Measurements from ENCODE around the gene ZNF280C.

The ZNF280C gene

DNA sequence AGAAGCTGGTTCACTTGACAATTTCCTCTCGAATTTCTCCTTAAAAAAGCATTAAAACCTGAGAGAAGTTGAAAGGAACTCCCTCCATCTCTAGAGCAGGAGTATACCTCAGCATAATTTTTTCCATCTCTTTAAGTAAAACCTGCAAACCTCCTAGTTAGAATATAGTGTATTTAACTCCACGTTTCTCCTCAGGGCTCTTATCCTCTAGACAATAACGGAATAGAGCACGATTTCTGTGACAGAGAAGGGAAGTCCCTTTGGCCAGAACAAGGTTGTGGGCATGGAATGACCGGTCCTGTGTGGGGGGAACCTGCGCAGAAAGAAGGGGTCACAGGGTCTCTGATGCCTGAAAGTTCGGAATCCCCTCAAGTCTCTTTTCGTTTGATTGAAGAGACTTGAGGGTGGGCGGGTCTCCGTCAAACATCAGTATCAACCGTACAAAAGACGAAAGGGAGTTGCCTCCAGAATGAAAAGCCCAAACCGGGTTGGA lies 697 bp downstream of the ZNF280C start:
- H3K27ac ChIP-seq: peak overlapping the region; percentile 81
- TF ChIP-seq ZFX (IDR thresholded peaks at IDR 0.05): no peak
- TF ChIP-seq, protein P1, sequence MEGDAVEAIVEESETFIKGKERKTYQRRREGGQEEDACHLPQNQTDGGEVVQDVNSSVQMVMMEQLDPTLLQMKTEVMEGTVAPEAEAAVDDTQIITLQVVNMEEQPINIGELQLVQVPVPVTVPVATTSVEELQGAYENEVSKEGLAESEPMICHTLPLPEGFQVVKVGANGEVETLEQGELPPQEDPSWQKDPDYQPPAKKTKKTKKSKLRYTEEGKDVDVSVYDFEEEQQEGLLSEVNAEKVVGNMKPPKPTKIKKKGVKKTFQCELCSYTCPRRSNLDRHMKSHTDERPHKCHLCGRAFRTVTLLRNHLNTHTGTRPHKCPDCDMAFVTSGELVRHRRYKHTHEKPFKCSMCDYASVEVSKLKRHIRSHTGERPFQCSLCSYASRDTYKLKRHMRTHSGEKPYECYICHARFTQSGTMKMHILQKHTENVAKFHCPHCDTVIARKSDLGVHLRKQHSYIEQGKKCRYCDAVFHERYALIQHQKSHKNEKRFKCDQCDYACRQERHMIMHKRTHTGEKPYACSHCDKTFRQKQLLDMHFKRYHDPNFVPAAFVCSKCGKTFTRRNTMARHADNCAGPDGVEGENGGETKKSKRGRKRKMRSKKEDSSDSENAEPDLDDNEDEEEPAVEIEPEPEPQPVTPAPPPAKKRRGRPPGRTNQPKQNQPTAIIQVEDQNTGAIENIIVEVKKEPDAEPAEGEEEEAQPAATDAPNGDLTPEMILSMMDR (conservative IDR thresholded peaks at IDR 0.05): no peak

DNA sequence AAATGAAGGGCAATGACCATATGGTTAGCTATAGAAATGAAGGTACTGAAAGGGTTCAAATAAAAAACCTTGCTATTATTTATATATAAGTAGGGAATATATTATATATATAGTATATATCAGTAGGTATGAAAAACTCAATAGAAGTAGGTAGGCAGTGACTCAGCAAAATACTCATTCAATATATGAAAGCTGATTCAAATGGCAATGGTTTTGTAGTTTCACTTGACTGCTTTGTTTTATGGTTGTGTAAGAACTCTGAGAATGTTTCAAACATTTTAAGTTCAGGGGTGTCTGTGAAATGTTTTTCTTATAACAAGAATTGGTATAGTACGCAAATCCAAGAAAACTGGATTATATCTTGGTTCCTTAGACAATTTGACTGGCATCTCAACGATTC lies 4.1 kb downstream of the ZNF280C start:
- no peak for TF ChIP-seq ZFX (IDR thresholded peaks at IDR 0.05)
- TF ChIP-seq, protein P1 (conservative IDR thresholded peaks at IDR 0.05): no peak
- H3K27ac ChIP-seq: no peak overlapping the region

DNA sequence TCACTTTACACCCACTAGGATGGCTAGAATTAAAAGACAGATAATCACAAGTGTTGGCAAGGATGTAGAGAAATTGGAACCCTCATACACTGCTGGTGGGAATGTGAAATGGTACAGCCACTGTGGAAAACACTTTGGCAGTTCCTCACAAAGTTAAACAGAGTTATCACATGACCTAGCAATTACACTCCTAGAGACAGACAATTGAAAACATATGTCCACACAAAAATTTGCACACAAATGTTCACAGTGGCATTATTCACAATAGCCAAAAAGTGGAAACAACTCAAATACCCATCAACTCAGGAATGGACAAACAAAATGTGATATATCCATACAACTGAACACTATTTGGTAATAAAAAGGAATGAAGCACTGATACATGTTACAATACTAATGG lies 5.7 kb downstream of the ZNF280C start:
- TF ChIP-seq ZFX (IDR thresholded peaks at IDR 0.05): no peak
- TF ChIP-seq, protein P1 (conservative IDR thresholded peaks at IDR 0.05): no peak
- no peak overlapping the region for H3K27ac ChIP-seq

DNA sequence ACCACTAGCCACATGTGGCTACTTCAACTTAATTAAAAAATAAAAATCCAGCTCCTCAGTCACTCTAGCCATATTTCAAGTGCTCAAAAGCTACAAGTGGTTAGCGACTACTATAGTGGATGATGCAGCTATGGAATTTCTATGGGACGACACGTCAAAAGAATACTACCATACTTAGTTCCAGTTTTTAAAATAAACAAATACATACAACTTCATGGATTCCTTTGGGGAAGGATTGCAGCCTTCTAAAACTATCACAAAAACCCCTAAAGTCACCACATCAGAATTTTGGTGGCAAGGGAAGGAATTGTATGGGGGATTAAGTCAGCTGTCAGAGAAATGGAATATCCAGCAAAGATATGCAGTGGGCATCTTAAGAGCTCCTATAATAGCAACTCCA lies 6.5 kb downstream of the ZNF280C start:
- H3K27ac ChIP-seq: no peak overlapping the region
- TF ChIP-seq, protein P1 (conservative IDR thresholded peaks at IDR 0.05): no peak
- TF ChIP-seq ZFX (IDR thresholded peaks at IDR 0.05): no peak

DNA sequence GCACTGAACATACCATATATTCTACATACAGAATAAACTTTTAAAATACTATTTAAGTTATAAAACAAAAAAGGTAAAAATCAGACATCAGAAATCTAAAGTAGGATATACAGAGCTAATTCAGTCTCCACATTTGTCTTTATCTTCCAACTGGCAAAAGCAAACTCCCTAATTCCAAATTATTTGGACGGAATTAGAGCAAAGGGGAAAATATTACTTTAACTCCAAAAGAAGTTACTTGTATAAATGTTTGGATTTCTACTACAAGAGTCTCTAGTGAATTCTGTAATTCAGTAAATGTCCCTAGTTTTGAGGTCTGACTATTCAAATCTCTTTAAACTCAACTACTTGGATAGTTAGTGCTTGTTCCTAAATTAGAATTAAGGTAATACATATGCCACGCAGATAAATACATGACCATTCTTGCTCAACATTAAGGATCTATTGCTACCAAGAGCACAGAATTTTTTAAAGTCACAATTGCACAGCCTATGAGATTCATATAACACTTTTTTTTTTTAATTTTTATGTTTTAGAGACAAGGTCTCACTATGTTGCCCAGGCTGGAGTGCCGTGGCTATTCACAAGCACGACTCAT lies 7.3 kb downstream of the ZNF280C start:
- H3K27ac ChIP-seq: no peak overlapping the region

DNA sequence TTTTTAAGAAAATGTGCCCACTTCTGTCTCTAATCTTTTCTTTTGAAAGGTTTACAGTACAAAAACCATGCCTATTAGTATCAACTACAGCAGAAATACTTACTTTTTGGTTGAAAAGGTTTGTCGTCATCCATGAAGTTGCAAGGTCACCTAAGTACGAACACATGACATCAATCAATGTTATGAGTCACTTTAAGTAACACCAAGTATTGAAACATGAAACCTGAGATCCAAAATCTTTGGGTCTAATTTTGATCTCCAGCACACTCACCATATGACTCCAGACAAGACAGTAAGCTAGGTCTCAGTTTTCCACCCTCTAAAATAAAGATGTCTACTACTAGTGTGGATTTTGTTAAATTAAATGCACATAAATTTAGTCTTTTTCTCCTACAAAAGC lies 8.4 kb downstream of the ZNF280C start:
- TF ChIP-seq, protein P1 (conservative IDR thresholded peaks at IDR 0.05): no peak
- no peak for TF ChIP-seq ZFX (IDR thresholded peaks at IDR 0.05)
- H3K27ac ChIP-seq: no peak overlapping the region

More for the DNA sequence above, 7.3 kb downstream of the ZNF280C start:
- TF ChIP-seq, protein P1 (conservative IDR thresholded peaks at IDR 0.05): no peak
- no peak for TF ChIP-seq ZFX (IDR thresholded peaks at IDR 0.05)

DNA sequence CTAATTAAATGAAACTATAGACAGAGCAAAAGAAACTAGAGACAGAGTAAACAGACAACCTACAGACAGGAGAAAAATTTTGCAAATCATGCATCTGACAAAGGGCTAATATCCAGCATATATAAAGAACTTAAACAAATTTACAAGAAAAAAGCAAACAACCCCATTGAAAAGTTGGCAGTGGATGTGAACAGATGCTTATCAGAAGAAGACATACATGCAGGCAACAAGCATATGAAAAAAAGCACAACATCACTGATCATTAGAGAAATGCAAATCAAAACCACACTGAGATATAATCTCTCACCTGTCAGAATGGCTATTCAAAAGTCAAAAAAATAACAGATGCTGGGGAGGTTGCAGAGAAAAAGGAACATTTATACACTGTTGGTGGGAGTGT lies 14.8 kb downstream of the ZNF280C start:
- TF ChIP-seq, protein P1 (conservative IDR thresholded peaks at IDR 0.05): no peak
- no peak for TF ChIP-seq ZFX (IDR thresholded peaks at IDR 0.05)
- H3K27ac ChIP-seq: no peak overlapping the region
